ENCODE data around the gene WDR64. TPM values are rescaled to one million over a fixed set of nuclear protein-coding genes. Genes with fewer than 3 reads are reported as not detected.

Gene WDR64
- total and polyA plus RNA-seq, 2 of the 13 experiments (the other 11 are each of a cell fraction or from before 2014, with no cell fraction given) = not detected

- ATAC-seq = no peak
- 5% methylated on average over 2 of the region's 2 CpGs for WGBS (ENCODE audit: low lambda C conversion rate)
- no peak for DNase-seq (ENCODE audit: low spot score)
- no peak for FAIRE-seq
- no peaks in the 10 kb centered on the region for H3K79me2 ChIP-seq (ENCODE audit: insufficient read depth, low read length)
- intact Hi-C loops (cut with micrococcal nuclease; ENCODE audit: unreplicated experiment) (no loop called here), in situ Hi-C loops (cut with HindIII; ENCODE audit: extremely low pct_ligation_motif_present, low pct_unique_long_range_greater_than_20kb) (no loop called here)
- H3K4me1 ChIP-seq (ENCODE audit: insufficient read depth, low read length) = no peaks in the 10 kb centered on the region
- no TSS peak for BruUV-seq (replicated peaks)
- TF ChIP-seq HMG20B (CRISPR knock-in tag; conservative IDR thresholded peaks at IDR 0.05) = no peak
- no peak for TF ChIP-seq SMYD3 (CRISPR knock-in tag; IDR thresholded peaks at IDR 0.05)
- TF ChIP-seq ETV6 (CRISPR knock-in tag; conservative IDR thresholded peaks at IDR 0.05) = no peak
- no peak for TF ChIP-seq GTF2F1 (IDR thresholded peaks at IDR 0.05; ENCODE audit: low read length)
- no peak for TF ChIP-seq ZBTB46 (CRISPR knock-in tag; IDR thresholded peaks at IDR 0.05; ENCODE audit: borderline replicate concordance)
- TF ChIP-seq ZMAT5 (CRISPR knock-in tag; IDR thresholded peaks at IDR 0.05; ENCODE audit: borderline replicate concordance, low read depth) = no peak
- no peak for TF ChIP-seq TFE3 (CRISPR knock-in tag; IDR thresholded peaks at IDR 0.05)
- no peak for TF ChIP-seq MIXL1 (CRISPR knock-in tag; IDR thresholded peaks at IDR 0.05)
- no peaks in the 10 kb centered on the region; a peak in 1 of 5 replicates for H3K27me3 ChIP-seq (ENCODE audit: control insufficient read depth in 1 of 2, insufficient read depth in 2 of 2, low read length in 2 of 2)
- H3K36me3 ChIP-seq (replicated peaks in 1 of 2; ENCODE audit: control insufficient read depth in 1 of 2, insufficient read depth in 2 of 2, low read length in 2 of 2) = no peaks in the 10 kb centered on the region
- H4K20me1 ChIP-seq (ENCODE audit: insufficient read depth, low read length) = no peaks in the 10 kb centered on the region
- H3K9ac ChIP-seq (ENCODE audit: insufficient read depth, low read depth, low read length) = no peak overlapping the region
- ChIA-PET CTCF (ENCODE audit: low intra/inter-chr PET ratio, low total read pairs) (no interaction called here), POLR2A (no interaction called here)
- no peaks in the 10 kb centered on the region for H3K9me3 ChIP-seq (ENCODE audit: low read length)
- H3K27ac ChIP-seq (ENCODE audit: extremely low read length, insufficient read depth, low read length) = no peak overlapping the region
- H3K4me2 ChIP-seq (ENCODE audit: low read depth, low read length) = no peak overlapping the region
- H2AFZ ChIP-seq (ENCODE audit: low read length) = no peak overlapping the region
- H3K4me3 ChIP-seq (replicated peaks in 1 of 3; ENCODE audit: insufficient read depth in 1 of 3, low read depth in 2 of 3, low read length in 3 of 3) = no peak overlapping the region
These were observed 55.4 kb downstream of the WDR64 start for GRCh38 chr1:241707442-241707841.
